Inflammatory macrophage treated with lipopolysaccharide for 1 hour (primary cell): ENCODE results near the gene NR5A1.

Experiments
- DNase-seq, 2 donors: peaks; one replicate each; pipeline ENCODE4 v3.0.0-alpha.2; 2020 to 2022

NR5A1 gene

DNA sequence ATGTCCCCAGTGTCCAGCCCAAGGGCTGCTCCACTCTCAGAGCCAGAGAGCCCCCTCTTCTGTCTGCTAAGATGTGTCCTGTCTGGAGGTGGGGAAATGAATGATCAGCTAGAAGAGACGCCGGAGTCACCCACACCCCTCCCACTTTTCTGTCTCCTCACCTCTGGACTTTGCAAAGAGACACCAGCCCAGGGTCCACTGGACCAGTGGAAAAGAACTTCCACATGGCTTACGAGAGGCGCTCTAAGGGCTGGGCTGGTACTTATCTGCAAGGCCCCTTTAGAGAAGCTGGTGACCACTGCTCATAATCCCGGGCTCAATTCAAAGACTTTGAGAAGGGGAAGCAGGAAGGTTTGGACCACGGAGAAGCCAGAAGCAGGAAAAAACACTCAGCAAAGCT lies 9.2 kb downstream of the NR5A1 start:
- DNase-seq, result no peak

DNA sequence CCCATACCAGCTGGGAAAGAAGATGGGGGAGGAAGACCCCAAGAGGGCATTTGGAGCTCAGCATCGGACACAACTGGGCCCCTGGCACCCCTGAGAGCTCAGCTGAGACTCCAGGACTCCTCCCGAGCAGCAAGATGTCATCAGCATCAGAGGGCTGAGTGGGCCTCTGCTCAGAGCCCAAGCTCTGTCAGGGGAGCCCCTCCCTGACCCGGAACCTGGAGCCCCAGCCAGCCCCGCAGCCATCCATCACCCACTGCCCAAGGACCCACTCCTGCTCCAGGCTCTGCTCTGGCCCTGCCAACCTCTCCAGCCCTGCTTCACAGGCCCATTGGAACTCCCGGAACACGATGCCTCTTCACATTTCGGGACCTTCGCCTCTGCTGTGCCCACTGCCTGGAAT lies 9.8 kb downstream of the NR5A1 start:
- no peak for DNase-seq

GRCh38 chr9:124496463-124496862 lies 10.7 kb downstream of the NR5A1 start:
- no peak for DNase-seq

DNA sequence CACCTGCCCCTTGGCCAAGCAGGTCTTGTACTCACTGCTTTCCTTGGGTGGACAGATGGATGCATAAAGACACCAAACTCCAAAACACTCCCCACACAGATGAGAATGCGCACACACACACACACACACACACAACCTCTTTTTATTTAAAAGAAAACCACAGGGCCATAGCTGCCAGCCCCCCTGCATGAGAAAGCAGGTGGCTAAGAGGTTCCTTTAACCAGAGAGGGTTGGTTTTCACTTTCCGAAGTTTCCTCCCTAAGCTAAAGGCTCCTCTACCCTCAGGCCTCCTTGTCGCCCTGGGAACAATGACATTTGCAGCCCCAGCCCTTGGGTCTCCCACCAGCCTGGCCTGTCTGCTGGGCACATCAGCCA lies 11.1 kb downstream of the NR5A1 start:
- no peak for DNase-seq

DNA sequence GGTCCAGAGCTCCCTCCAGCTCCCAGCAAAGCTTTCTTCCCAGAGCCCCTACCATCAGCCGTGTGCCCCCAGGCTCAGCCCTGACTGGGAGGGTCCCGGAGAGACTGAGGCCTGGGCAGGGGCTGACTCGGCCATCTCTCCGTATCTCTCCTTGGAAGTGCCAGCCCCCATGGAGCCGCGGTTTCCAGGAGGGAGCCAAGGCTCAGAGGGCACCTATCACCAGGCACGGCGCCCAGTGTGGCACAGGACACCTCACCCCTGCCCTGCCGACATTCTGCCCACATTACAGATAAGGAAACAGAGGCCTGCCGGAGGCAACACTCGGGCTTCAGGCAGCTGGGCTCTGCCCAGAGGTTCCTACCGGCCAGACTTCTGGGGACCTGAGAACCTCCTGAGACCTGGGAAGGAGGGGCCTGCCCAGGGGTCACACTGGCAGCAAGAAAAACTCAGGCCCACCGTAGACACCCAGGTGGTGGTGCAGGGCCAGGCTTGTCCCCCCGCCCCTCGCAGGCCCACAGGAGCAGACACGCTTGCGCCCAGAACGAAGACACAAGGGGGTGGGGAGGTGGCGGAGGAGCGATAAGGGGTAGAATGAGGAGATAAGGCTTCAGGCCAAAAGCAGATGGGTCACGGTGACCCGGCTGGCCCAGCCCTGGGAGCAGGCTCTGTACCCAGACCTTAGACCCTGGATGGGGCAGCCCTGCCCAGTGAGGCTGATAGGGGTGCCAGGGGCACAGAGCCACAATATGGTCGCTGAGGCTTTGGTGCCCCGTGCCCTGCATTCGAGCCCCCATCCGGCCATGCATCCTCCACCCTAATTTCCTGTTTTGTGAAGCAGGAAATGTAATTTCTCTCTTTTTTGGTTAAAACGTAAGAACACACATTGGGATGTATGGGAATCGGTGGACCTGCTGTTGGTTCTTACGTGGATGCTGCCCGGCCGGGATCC lies 11.8 kb downstream of the NR5A1 start:
- no peak for DNase-seq

DNA sequence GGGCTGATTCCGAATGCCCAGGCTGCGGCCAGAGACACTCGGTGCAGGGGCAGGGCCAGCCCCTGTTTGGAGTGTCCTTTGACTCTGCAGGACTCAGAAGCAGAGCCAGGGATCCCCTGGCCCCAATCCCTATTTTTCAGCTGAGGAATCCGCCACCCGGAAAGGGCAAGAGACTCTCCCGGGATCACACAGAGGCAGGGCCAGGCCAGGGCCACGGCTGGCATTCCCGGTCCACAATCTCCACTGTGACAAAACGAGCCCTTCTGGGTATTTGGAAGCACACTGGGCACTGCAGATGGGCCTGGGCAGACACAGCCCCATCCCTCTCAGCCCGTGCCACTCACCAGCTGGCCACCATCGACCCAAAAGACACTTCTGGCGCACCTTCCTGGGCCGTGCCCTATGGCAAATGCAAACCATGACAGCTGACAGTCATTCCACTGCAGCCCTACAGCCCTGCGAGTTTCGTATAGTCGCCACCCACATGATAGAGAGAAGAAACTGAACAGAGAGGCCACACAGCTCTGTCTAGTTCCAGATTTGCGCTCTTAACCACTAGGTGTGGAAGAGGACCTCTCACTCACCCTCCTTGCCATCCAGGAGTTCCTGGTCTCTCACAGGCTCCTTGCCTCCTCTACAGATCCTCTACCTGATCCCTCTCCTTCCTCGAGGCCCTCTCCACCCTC lies 13.3 kb downstream of the NR5A1 start:
- no peak for DNase-seq

GRCh38 chr9:124493218-124493617 lies 14.0 kb downstream of the NR5A1 start:
- DNase-seq, result no peak

DNA sequence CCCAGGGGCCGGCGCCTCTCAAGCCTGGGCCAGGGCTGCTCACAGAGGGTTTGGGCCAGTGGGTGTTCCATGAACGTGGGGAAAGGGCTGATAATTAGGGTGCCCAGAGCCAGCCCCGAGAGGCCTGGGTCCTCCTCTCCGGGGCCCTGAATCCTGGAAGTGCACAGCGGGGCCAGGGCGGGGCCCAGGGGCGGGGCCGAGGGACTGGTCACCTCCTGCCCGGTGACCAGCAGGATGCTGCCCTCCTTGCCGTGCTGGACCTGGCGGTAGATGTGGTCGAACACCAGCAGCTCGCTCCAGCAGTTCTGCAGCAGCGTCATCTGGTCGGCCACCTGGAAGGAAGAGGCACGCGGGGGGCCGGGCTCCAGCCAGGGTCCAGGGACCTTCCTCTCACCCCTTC lies 14.4 kb downstream of the NR5A1 start:
- no peak for DNase-seq

- no peak for DNase-seq
Observed at GRCh38 chr9:124491049-124491975, 15.9 kb downstream of the NR5A1 start.

DNA sequence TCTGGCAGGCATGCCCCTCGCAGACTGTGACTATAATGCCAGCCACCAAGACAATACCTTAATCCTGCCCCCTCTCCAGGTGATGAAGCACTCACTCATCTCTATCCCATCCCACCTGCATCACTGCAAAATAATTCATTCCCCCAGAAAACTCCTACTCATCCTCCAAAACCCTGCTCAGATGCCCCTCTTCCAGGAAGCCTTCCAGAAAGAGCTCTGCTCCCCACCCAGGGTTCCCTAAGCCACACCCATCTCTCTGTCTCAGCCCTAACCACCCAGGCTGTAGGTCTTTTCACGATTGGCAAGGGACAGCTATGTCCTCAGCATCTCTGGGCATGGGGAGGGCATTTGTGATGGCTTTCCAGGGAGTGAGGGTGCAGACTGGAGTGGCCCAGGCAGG lies 17.2 kb downstream of the NR5A1 start:
- DNase-seq, result no peak

GRCh38 chr9:124489222-124489621 lies 18.0 kb downstream of the NR5A1 start:
- no peak for DNase-seq

GRCh38 chr9:124488641-124489210 lies 18.5 kb downstream of the NR5A1 start:
- DNase-seq, result peak in 1 of 2 donors; percentile 36

DNA sequence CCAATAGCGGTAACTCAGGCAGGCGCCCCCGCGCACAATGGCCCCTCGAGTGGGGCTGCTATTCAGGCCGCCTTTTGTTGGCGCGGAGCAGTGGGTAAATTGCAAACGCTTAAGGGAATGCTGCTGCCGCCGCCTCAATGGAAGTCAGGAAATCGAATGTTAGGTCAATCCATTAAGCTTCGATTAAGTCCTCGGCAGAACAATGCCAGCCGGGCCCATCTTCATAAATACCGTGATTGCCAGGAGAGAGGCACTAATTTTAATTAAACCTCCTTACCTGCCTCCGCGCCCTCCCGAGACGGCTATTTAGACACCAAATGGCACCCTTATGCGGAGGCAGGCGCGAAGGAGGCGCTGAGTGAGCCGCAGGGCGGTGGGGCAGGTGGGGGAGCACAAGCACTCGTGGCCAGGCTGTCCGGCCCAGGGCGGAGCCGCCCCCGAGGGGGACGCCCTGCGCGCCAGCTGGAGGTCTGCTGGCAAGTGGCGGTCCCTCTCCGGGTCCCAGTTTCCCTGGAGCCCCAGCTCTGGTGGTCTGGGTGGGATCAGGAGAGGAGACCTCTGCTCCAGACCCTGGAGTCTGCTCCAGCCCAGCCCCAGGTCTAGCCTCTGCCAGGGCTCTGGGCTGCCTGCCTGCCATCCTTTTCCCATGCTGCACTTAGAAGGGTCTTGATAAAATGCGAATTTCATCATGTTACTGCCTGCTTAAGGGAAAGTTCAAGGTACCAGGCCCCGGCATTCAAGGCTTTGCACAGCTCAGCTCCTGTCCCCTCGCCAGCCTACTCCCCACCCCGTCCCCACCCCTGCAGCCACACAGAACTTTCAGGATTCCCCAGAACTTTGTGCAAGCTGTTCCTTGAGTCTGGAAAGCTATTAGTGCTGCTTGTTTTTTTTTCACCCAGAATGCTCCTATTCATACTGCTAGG lies 19.7 kb downstream of the NR5A1 start:
- no peak for DNase-seq

- DNase-seq, result no peak
Observed at GRCh38 chr9:124486778-124487259, 20.4 kb downstream of the NR5A1 start.

DNA sequence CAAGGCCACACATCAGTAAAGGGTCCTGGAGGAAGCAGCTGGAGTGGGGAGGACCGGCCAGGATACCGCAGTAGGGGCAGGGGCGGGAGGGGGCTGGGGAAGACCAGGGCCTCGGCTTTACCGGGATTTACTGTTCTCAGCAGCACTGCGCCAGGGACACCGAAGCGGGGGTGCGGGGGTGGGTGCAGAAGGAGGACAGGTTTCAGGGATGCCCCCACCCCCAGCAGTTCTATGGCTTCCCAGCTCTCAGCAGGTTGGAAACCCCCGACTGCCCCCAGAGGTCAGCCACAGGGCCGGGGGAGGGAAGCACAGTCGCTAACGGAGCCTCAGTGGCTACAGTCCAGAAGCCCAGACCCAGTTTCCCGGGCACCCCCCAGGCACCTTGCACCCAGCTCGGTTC lies 21.3 kb downstream of the NR5A1 start:
- no peak for DNase-seq

GRCh38 chr9:124485201-124485600 lies 22.0 kb downstream of the NR5A1 start:
- no peak for DNase-seq

GRCh38 chr9:124483481-124483880 lies 23.7 kb downstream of the NR5A1 start:
- no peak for DNase-seq

DNA sequence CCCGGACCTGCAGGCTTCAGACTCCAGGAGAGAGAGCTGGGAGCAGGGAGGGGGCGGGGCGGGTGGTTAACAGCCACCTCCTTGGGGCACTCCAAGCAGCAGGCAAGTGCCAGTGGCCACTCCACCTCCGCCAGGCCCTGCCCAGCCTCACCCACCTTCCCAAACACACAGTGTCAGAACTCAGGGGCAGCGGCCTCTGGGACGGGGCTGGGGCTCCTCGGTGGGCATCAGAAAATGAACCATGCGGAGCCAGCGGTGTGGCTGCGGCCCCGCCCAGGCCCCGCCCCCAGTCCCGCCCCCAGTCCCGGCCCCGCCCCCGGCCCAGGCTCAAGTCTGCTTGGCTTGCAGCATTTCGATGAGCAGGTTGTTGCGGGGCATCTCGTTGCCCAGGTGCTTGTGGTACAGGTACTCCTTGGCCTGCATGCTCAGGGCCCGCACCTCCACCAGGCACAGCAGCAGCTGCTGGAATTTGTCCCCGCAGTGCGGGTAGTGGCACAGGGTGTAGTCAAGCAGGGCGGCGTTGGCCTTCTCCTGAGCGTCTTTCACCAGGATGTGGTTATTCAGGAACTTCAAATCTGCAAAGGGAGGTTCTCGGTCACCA lies 24.7 kb downstream of the NR5A1 start:
- no peak for DNase-seq

- no peak for DNase-seq
Observed at GRCh38 chr9:124481115-124481514, 26.1 kb downstream of the NR5A1 start.

GRCh38 chr9:124480621-124480981 lies 26.6 kb downstream of the NR5A1 start:
- peak in 1 of 2 donors; percentile 10 for DNase-seq
